K562 (cell line): ENCODE results near the gene RNF181. TPM values are rescaled to one million over a fixed set of nuclear protein-coding genes. Genes with fewer than 3 reads are reported as not detected.
A peak's percentile ranks its signal among the peaks of the same experiment; 100 is the strongest.

ENCODE experiments used
- CAMTA2 ChIP-seq: fragments of 250-450 bp; sonication (Bioruptor Pico); conservative IDR thresholded peaks from 2 replicates; pipeline ENCODE4 v1.5.1; 2022
- CBFA2T2 ChIP-seq: fragments of 450-650 bp; conservative IDR thresholded peaks from 2 replicates; pipeline ENCODE4 v1.6.1; 2017; ENCODE audit warnings: mild to moderate bottlenecking
- CHD2 ChIP-seq: IDR thresholded peaks from 2 replicates; pipeline ENCODE4 v1.6.1; 2011; ENCODE audit warnings: low read depth, low read length
- CREB1 ChIP-seq, 2 experiments: sonication (generic) in 1 of 2; formaldehyde crosslinking in 1 of 2; IDR thresholded peaks; 2 replicates each; pipeline versions ENCODE4 v1.6.1 to v1.8.0; 2012 to 2022; ENCODE audit warnings: inconsistent platforms in 1 of 2, mild to moderate bottlenecking in 1 of 2, missing genetic modification reagents in 1 of 2, moderate library complexity in 1 of 2
- EZH2 ChIP-seq: IDR thresholded peaks from 2 replicates; pipeline ENCODE4 v1.6.1; 2012; ENCODE audit warnings: low read depth, mild to moderate bottlenecking, inconsistent platforms, low read length, borderline replicate concordance
- FOSL1 ChIP-seq: fragments of 200-800 bp; sonication (Bioruptor generic); conservative IDR thresholded peaks from 2 replicates; pipeline ENCODE4 v1.6.1; 2016; ENCODE audit warnings: missing genetic modification characterization, missing compliant biosample characterization
- NBN ChIP-seq: fragments of 450-650 bp; IDR thresholded peaks from 2 replicates; pipeline ENCODE4 v1.6.1; 2016; ENCODE audit warnings: low read depth, mild to moderate bottlenecking
- PHTF2 ChIP-seq: fragments of 250-450 bp; sonication (Bioruptor Pico); IDR thresholded peaks from 2 replicates; pipeline ENCODE4 v1.5.0; 2021; ENCODE audit warnings: mild to moderate bottlenecking
- SOX6 ChIP-seq: fragments of 450-650 bp; IDR thresholded peaks from 2 replicates; pipeline ENCODE4 v1.6.1; 2014; ENCODE audit warnings: mild to moderate bottlenecking
- TAF9B ChIP-seq: fragments of 450-650 bp; IDR thresholded peaks from 2 replicates; pipeline ENCODE4 v1.6.1; 2018; ENCODE audit warnings: mild to moderate bottlenecking; ENCODE audit not compliant: partially characterized antibody
- ZNF764 ChIP-seq: fragments of 250-450 bp; sonication (Bioruptor Pico); IDR thresholded peaks from 2 replicates; pipeline ENCODE4 v1.4.0; 2020; ENCODE audit warnings: low read depth, mild to moderate bottlenecking, moderate library complexity
- polyA plus RNA-seq, 8 experiments: library from polyadenylated mRNA; depleted of rRNA in 4 of 8; stranded (reverse) in 5 of 8; unstranded in 3 of 8; fragments of >200 nt; fragmentation: Nextera tagmentation in 2 of 8; fragmentation: Illumina TruSeq in 1 of 8; extraction: Ambion mirVana in 2 of 8; extraction: Trizol in 1 of 8; gene quantifications; 2 replicates each; pipeline versions ENCODE4 v1.2.1 to v1.2.3, GENCODE V29; 2011 to 2014; ENCODE audit warnings: inconsistent platforms in 1 of 8, missing spikeins in 1 of 8
- total RNA-seq, 7 experiments: library from RNA; depleted of rRNA in 6 of 7; stranded (reverse); fragments of >200 nt in 6 of 7; fragmentation: Illumina TruSeq in 2 of 7; extraction: Trizol in 2 of 7; gene quantifications; 2 replicates each; pipeline versions ENCODE4 v1.2.1 to v1.2.3, GENCODE V29; 2011 to 2021; ENCODE audit warnings: low replicate concordance in 1 of 7
- TF ChIP-seq, protein P1 (sequence below), 2 experiments: fragments of 450-650 bp; IDR thresholded peaks; 2 replicates each; pipeline ENCODE4 v1.6.1; 2016; ENCODE audit warnings: mild to moderate bottlenecking in 2 of 2, borderline replicate concordance in 1 of 2, low read depth in 1 of 2, moderate library complexity in 1 of 2
- TF ChIP-seq, protein P2 (sequence below), 2 experiments: IDR thresholded peaks; 2 replicates each; pipeline ENCODE4 v1.6.1; 2011; ENCODE audit warnings: borderline replicate concordance in 1 of 2, control low read depth in 1 of 2, low read depth in 1 of 2, low read length in 1 of 2, mild to moderate bottlenecking in 1 of 2, mixed read lengths in 1 of 2, moderate library complexity in 1 of 2; ENCODE audit not compliant: insufficient read depth in 1 of 2, insufficient read length in 1 of 2, poor library complexity in 1 of 2, severe bottlenecking in 1 of 2; ENCODE audit errors: extremely low read depth in 1 of 2
- TF ChIP-seq, protein P3 (sequence below): sonication (generic); formaldehyde crosslinking; IDR thresholded peaks from 2 replicates; pipeline ENCODE4 v1.8.0; 2022; ENCODE audit warnings: missing genetic modification reagents, mild to moderate bottlenecking, borderline replicate concordance
- TF ChIP-seq, protein P4 (sequence below), 2 experiments: fragments of 450-650 bp in 1 of 2; IDR thresholded peaks; 2 replicates each; pipeline ENCODE4 v1.6.1; 2011 to 2017; ENCODE audit warnings: low read depth in 2 of 2, antibody characterized with exemption in 1 of 2, borderline replicate concordance in 1 of 2, low read length in 1 of 2, mild to moderate bottlenecking in 1 of 2, mixed read lengths in 1 of 2; ENCODE audit not compliant: control insufficient read depth in 1 of 2

Gene RNF181
- total and polyA plus RNA-seq, 9 of the 15 experiments (the other 6 are each of a cell fraction or from before 2014, with no cell fraction given): 139 to 492 (median 253) TPM

DNA sequence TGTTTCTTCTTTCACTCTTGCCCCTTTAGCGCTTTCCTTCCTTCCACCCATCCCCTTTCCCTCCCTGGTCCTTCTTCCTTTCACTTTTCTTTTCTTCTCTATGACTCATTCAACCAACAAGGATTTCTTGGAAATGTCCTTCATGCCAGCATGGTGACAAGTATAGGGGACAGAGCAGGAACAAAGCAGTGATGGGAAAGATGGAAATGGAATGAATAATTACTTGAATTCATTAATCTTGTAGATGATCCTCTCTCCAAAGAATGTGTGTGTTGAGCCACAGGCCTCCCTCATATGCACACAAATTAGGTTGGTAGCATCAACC is 9.8 kb upstream of the RNF181 start (continued):
- TF ChIP-seq, protein P1, sequence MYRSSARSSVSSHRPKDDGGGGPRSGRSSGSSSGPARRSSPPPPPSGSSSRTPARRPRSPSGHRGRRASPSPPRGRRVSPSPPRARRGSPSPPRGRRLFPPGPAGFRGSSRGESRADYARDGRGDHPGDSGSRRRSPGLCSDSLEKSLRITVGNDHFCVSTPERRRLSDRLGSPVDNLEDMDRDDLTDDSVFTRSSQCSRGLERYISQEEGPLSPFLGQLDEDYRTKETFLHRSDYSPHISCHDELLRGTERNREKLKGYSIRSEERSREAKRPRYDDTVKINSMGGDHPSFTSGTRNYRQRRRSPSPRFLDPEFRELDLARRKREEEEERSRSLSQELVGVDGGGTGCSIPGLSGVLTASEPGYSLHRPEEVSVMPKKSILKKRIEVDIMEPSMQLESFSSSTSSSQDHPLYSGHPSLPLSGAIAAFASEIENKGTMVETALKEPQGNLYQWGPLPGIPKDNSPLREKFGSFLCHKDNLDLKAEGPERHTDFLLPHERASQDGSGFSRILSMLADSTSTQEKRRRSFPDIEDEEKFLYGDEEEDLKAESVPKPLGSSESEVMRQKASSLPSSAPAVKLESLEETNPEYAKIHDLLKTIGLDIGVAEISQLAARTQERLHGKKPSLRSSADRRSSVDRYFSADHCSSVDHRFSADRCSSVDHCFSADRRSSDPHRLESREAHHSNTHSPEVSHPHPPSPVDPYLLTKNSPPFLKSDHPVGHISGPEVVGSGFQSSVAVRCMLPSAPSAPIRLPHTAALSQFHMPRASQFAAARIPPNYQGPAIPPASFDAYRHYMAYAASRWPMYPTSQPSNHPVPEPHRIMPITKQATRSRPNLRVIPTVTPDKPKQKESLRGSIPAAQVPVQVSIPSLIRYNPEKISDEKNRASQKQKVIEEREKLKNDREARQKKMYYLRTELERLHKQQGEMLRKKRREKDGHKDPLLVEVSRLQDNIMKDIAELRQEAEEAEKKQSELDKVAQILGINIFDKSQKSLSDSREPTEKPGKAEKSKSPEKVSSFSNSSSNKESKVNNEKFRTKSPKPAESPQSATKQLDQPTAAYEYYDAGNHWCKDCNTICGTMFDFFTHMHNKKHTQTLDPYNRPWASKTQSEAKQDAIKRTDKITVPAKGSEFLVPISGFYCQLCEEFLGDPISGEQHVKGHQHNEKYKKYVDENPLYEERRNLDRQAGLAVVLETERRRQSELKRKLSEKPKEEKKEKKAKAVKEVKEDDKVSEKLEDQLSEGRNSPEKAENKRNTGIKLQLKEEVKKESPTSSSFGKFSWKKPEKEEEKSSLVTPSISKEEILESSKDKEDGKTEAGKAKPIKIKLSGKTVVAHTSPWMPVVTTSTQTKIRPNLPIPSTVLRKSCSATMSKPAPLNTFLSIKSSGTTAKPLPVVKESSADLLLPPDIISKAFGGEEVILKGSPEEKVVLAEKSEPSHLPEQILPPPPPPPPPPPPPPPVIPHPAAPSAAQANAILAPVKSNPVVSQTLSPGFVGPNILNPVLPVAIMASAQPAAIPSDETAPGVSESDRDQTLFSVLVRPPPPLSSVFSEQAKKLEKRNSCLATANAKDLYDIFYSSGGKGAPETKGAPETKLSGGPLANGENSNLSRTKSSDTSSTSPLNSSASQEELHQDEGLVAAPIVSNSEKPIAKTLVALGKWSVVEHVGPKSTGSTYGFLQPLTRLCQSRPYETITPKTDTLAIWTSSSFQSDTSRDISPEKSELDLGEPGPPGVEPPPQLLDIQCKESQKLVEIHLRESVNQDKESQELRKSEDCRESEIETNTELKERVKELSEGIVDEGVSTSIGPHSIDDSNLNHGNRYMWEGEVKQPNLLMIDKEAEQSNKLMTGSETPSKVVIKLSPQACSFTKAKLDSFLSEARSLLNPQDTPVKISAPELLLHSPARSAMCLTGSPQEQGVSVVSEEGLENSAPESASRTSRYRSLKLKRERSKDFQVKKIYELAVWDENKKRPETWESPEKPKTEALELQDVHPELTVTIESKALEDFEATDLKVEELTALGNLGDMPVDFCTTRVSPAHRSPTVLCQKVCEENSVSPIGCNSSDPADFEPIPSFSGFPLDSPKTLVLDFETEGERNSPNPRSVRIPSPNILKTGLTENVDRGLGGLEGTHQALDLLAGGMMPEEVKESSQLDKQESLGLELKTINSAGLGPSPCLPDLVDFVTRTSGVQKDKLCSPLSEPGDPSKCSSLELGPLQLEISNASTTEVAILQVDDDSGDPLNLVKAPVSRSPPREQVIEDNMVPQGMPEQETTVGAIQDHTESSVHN (IDR thresholded peaks at IDR 0.05; ENCODE audit: borderline replicate concordance in 1 of 2, low read depth in 1 of 2): peak in 1 of 2 experiments; percentile 87; a peak in 2 of 4 replicates
- no peak for TF ChIP-seq SOX6
- no peak for TF ChIP-seq CHD2
- TF ChIP-seq TAF9B: peak; percentile 29
- no peak for TF ChIP-seq PHTF2 (CRISPR knock-in tag)
- TF ChIP-seq, protein P2, sequence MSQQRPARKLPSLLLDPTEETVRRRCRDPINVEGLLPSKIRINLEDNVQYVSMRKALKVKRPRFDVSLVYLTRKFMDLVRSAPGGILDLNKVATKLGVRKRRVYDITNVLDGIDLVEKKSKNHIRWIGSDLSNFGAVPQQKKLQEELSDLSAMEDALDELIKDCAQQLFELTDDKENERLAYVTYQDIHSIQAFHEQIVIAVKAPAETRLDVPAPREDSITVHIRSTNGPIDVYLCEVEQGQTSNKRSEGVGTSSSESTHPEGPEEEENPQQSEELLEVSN (IDR thresholded peaks at IDR 0.05; ENCODE audit: borderline replicate concordance in 1 of 2, extremely low read depth in 1 of 2, insufficient read depth in 1 of 2, insufficient read length in 1 of 2, low read depth in 1 of 2, low read length in 1 of 2, poor library complexity in 1 of 2, severe bottlenecking in 1 of 2): no peak
- TF ChIP-seq EZH2: no peak
- no peak for TF ChIP-seq ZNF764 (CRISPR knock-in tag)
- TF ChIP-seq, protein P3, sequence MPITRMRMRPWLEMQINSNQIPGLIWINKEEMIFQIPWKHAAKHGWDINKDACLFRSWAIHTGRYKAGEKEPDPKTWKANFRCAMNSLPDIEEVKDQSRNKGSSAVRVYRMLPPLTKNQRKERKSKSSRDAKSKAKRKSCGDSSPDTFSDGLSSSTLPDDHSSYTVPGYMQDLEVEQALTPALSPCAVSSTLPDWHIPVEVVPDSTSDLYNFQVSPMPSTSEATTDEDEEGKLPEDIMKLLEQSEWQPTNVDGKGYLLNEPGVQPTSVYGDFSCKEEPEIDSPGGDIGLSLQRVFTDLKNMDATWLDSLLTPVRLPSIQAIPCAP: no peak
- TF ChIP-seq, protein P4, sequence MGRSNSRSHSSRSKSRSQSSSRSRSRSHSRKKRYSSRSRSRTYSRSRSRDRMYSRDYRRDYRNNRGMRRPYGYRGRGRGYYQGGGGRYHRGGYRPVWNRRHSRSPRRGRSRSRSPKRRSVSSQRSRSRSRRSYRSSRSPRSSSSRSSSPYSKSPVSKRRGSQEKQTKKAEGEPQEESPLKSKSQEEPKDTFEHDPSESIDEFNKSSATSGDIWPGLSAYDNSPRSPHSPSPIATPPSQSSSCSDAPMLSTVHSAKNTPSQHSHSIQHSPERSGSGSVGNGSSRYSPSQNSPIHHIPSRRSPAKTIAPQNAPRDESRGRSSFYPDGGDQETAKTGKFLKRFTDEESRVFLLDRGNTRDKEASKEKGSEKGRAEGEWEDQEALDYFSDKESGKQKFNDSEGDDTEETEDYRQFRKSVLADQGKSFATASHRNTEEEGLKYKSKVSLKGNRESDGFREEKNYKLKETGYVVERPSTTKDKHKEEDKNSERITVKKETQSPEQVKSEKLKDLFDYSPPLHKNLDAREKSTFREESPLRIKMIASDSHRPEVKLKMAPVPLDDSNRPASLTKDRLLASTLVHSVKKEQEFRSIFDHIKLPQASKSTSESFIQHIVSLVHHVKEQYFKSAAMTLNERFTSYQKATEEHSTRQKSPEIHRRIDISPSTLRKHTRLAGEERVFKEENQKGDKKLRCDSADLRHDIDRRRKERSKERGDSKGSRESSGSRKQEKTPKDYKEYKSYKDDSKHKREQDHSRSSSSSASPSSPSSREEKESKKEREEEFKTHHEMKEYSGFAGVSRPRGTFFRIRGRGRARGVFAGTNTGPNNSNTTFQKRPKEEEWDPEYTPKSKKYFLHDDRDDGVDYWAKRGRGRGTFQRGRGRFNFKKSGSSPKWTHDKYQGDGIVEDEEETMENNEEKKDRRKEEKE (IDR thresholded peaks at IDR 0.05; ENCODE audit: borderline replicate concordance in 1 of 2, control insufficient read depth in 1 of 2, low read depth in 2 of 2, low read length in 1 of 2): no peak
- no peak for TF ChIP-seq CBFA2T2
- TF ChIP-seq FOSL1 (tag): no peak; the same call in 1 of the 2 replicates
- TF ChIP-seq NBN: no peak
- no peak for TF ChIP-seq CAMTA2
- no peak for TF ChIP-seq CREB1 (IDR thresholded peaks at IDR 0.05)
- TF ChIP-seq CREB1 (CRISPR knock-in tag; IDR thresholded peaks at IDR 0.05): no peak
